GM18873 (cell line): Measurements from ENCODE around the gene DENND5B.
"Not testable (repeated sequence)": the region's sequence is repeated elsewhere in the genome, so short reads cannot be mapped to it uniquely, and the experiment has no call there.

ENCODE experiments used
- ATAC-seq: cut with Tn5 transposase; IDR thresholded peaks from one replicate; pipeline ENCODE4 v1.9.1; 2021; ENCODE audit warnings: mild to moderate bottlenecking, moderate library complexity, moderate number of reproducible peaks; ENCODE audit not compliant: unreplicated experiment, low FRiP score

Gene DENND5B

GRCh38 chr12:31477687-31478086 lies 113.2 kb downstream of the DENND5B start:
- no peak for ATAC-seq

- no peak for ATAC-seq
These were observed 114.5 kb downstream of the DENND5B start for GRCh38 chr12:31476437-31476836.

GRCh38 chr12:31475610-31476009 lies 115.3 kb downstream of the DENND5B start:
- ATAC-seq: not testable (repeated sequence)

- no peak for ATAC-seq
These were observed 116.2 kb downstream of the DENND5B start for GRCh38 chr12:31474751-31475150.

- ATAC-seq: no peak
These were observed 119.1 kb downstream of the DENND5B start for GRCh38 chr12:31471823-31472222.

- no peak for ATAC-seq
These were observed 119.9 kb downstream of the DENND5B start for GRCh38 chr12:31471051-31471450.

GRCh38 chr12:31470459-31470858 lies 120.5 kb downstream of the DENND5B start:
- ATAC-seq: no peak

GRCh38 chr12:31466768-31467167 lies 124.2 kb downstream of the DENND5B start:
- ATAC-seq: no peak

- ATAC-seq: no peak
These were observed 125.9 kb downstream of the DENND5B start for GRCh38 chr12:31465002-31465401.

- ATAC-seq: no peak
These were observed 130.9 kb downstream of the DENND5B start for GRCh38 chr12:31460024-31460423.

GRCh38 chr12:31456562-31456961 lies 134.4 kb downstream of the DENND5B start:
- ATAC-seq: no peak

- ATAC-seq: no peak
These were observed 146.2 kb downstream of the DENND5B start for GRCh38 chr12:31444736-31445135.

GRCh38 chr12:31440586-31440985 lies 150.3 kb downstream of the DENND5B start:
- ATAC-seq: no peak

GRCh38 chr12:31440134-31440533 lies 150.8 kb downstream of the DENND5B start:
- ATAC-seq: no peak

- ATAC-seq: no peak
These were observed 159.2 kb downstream of the DENND5B start for GRCh38 chr12:31431721-31432240.

- no peak for ATAC-seq
These were observed 167.5 kb downstream of the DENND5B start for GRCh38 chr12:31423405-31423804.

- ATAC-seq: no peak
These were observed 178.6 kb downstream of the DENND5B start for GRCh38 chr12:31412292-31412801.

GRCh38 chr12:31408763-31409162 lies 182.2 kb downstream of the DENND5B start:
- no peak for ATAC-seq

- ATAC-seq: no peak
These were observed 183.4 kb downstream of the DENND5B start for GRCh38 chr12:31407562-31407961.

- peak; percentile 66 for ATAC-seq
These were observed 184.6 kb downstream of the DENND5B start for GRCh38 chr12:31406345-31406744.

- ATAC-seq: no peak
These were observed 185.9 kb downstream of the DENND5B start for GRCh38 chr12:31405021-31405420.

GRCh38 chr12:31403099-31403607 lies 187.8 kb downstream of the DENND5B start:
- ATAC-seq: peak; percentile 86
